ENCODE data around the gene CLEC3B.

- TF ChIP-seq CTCF (IDR thresholded peaks at IDR 0.05) (no peak), POLR2A (IDR thresholded peaks at IDR 0.05) (no peak)
Observed at GRCh38 chr3:44987332-44987731, 38.8 kb upstream of the CLEC3B start.
